ENCODE results near the gene S100A1. TPM values are rescaled to one million over a fixed set of nuclear protein-coding genes. Genes with fewer than 3 reads are reported as not detected.

S100A1 gene
- total and polyA plus RNA-seq, 2 of the 8 experiments (the other 6 are each of a cell fraction or from before 2014, with no cell fraction given): 2.0 TPM; not detected in 1

Other genes with a start within 250 kb of the S100A1 start
- not detected in 2 replicates for gene S100A8, start 237.4 kb upstream of the S100A1 start, total RNA-seq (2021; fragmentation: NEBNext Ultra II Directional; extraction: Animal tissue kit (Norgen Biotek cat#: 25700))
- gene S100A8, start 237.4 kb upstream of the S100A1 start, polyA plus RNA-seq (2011; rRNA removed): not detected in 2 replicates
- not detected in 2 replicates for gene S100A7A, start 211.9 kb upstream of the S100A1 start, total RNA-seq (2021; fragmentation: NEBNext Ultra II Directional; extraction: Animal tissue kit (Norgen Biotek cat#: 25700))
- not detected in 2 replicates for gene S100A7A, start 211.9 kb upstream of the S100A1 start, polyA plus RNA-seq (2011; rRNA removed)
- gene S100A7, start 167.8 kb upstream of the S100A1 start, total RNA-seq (2021; fragmentation: NEBNext Ultra II Directional; extraction: Animal tissue kit (Norgen Biotek cat#: 25700)): not detected in 2 replicates
- gene S100A7, start 167.8 kb upstream of the S100A1 start, polyA plus RNA-seq (2011; rRNA removed): not detected in 2 replicates
- gene S100A6, start 92.4 kb upstream of the S100A1 start, total RNA-seq (2021; fragmentation: NEBNext Ultra II Directional; extraction: Animal tissue kit (Norgen Biotek cat#: 25700)): 11.1 and 11.5 TPM in 2 replicates
- 45.8 and 63.0 TPM in 2 replicates for gene S100A6, start 92.4 kb upstream of the S100A1 start, polyA plus RNA-seq (2011; rRNA removed)
- gene S100A5, start 87.5 kb upstream of the S100A1 start, total RNA-seq (2021; fragmentation: NEBNext Ultra II Directional; extraction: Animal tissue kit (Norgen Biotek cat#: 25700)): not detected in 2 replicates
- not detected in 2 replicates for gene S100A5, start 87.5 kb upstream of the S100A1 start, polyA plus RNA-seq (2011; rRNA removed)
- gene S100A4, start 82.6 kb upstream of the S100A1 start, total RNA-seq (2021; fragmentation: NEBNext Ultra II Directional; extraction: Animal tissue kit (Norgen Biotek cat#: 25700)): 36.3 and 39.6 TPM in 2 replicates
- 43.3 and 85.4 TPM in 2 replicates for gene S100A4, start 82.6 kb upstream of the S100A1 start, polyA plus RNA-seq (2011; rRNA removed)
- gene S100A3, start 79.2 kb upstream of the S100A1 start, total RNA-seq (2021; fragmentation: NEBNext Ultra II Directional; extraction: Animal tissue kit (Norgen Biotek cat#: 25700)): 0.47 TPM in 1 of 2 replicates, not detected in the other
- gene S100A3, start 79.2 kb upstream of the S100A1 start, polyA plus RNA-seq (2011; rRNA removed): 0.26 and 0.77 TPM in 2 replicates
- gene S100A2, start 62.6 kb upstream of the S100A1 start, total RNA-seq (2021; fragmentation: NEBNext Ultra II Directional; extraction: Animal tissue kit (Norgen Biotek cat#: 25700)): 2.0 TPM in 1 of 2 replicates, not detected in the other
- 0.71 and 0.86 TPM in 2 replicates for gene S100A2, start 62.6 kb upstream of the S100A1 start, polyA plus RNA-seq (2011; rRNA removed)
- 14.7 and 14.9 TPM in 2 replicates for gene S100A16, start 15.3 kb upstream of the S100A1 start, total RNA-seq (2021; fragmentation: NEBNext Ultra II Directional; extraction: Animal tissue kit (Norgen Biotek cat#: 25700))
- gene S100A16, start 15.3 kb upstream of the S100A1 start, polyA plus RNA-seq (2011; rRNA removed): 51.7 and 61.4 TPM in 2 replicates
- gene S100A14, start 12.1 kb upstream of the S100A1 start, total RNA-seq (2021; fragmentation: NEBNext Ultra II Directional; extraction: Animal tissue kit (Norgen Biotek cat#: 25700)): 1.4 and 1.5 TPM in 2 replicates
- 3.7 and 5.3 TPM in 2 replicates for gene S100A14, start 12.1 kb upstream of the S100A1 start, polyA plus RNA-seq (2011; rRNA removed)
- gene S100A13, start 929 bp upstream of the S100A1 start, total RNA-seq (2021; fragmentation: NEBNext Ultra II Directional; extraction: Animal tissue kit (Norgen Biotek cat#: 25700)): 63.6 and 65.3 TPM in 2 replicates
- gene S100A13, start 929 bp upstream of the S100A1 start, polyA plus RNA-seq (2011; rRNA removed): 79.0 and 127 TPM in 2 replicates
- gene CHTOP, start 5.6 kb downstream of the S100A1 start, total RNA-seq (2021; fragmentation: NEBNext Ultra II Directional; extraction: Animal tissue kit (Norgen Biotek cat#: 25700)): 103 and 104 TPM in 2 replicates
- 73.6 and 84.6 TPM in 2 replicates for gene CHTOP, start 5.6 kb downstream of the S100A1 start, polyA plus RNA-seq (2011; rRNA removed)
- gene SNAPIN, start 30.3 kb downstream of the S100A1 start, total RNA-seq (2021; fragmentation: NEBNext Ultra II Directional; extraction: Animal tissue kit (Norgen Biotek cat#: 25700)): 22.3 and 25.7 TPM in 2 replicates
- gene SNAPIN, start 30.3 kb downstream of the S100A1 start, polyA plus RNA-seq (2011; rRNA removed): 24.7 and 31.1 TPM in 2 replicates
- 387 and 389 TPM in 2 replicates for gene ILF2, start 42.6 kb downstream of the S100A1 start, total RNA-seq (2021; fragmentation: NEBNext Ultra II Directional; extraction: Animal tissue kit (Norgen Biotek cat#: 25700))
- 290 and 474 TPM in 2 replicates for gene ILF2, start 42.6 kb downstream of the S100A1 start, polyA plus RNA-seq (2011; rRNA removed)
- gene NPR1, start 50.3 kb downstream of the S100A1 start, total RNA-seq (2021; fragmentation: NEBNext Ultra II Directional; extraction: Animal tissue kit (Norgen Biotek cat#: 25700)): 11.1 and 13.2 TPM in 2 replicates
- 10.5 and 11.7 TPM in 2 replicates for gene NPR1, start 50.3 kb downstream of the S100A1 start, polyA plus RNA-seq (2011; rRNA removed)
- gene INTS3, start 99.6 kb downstream of the S100A1 start, total RNA-seq (2021; fragmentation: NEBNext Ultra II Directional; extraction: Animal tissue kit (Norgen Biotek cat#: 25700)): 63.2 and 66.8 TPM in 2 replicates
- 86.9 and 93.2 TPM in 2 replicates for gene INTS3, start 99.6 kb downstream of the S100A1 start, polyA plus RNA-seq (2011; rRNA removed)
- gene SLC27A3, start 147.0 kb downstream of the S100A1 start, total RNA-seq (2021; fragmentation: NEBNext Ultra II Directional; extraction: Animal tissue kit (Norgen Biotek cat#: 25700)): 29.4 and 39.1 TPM in 2 replicates
- gene SLC27A3, start 147.0 kb downstream of the S100A1 start, polyA plus RNA-seq (2011; rRNA removed): 40.1 and 51.2 TPM in 2 replicates

Measured in H1 (cell line).